GM21367 (cell line): ENCODE measurements around the gene TSN.
"Not testable (repeated sequence)": the region's sequence is repeated elsewhere in the genome, so short reads cannot be mapped to it uniquely, and the experiment has no call there.

Source experiments
- ATAC-seq: cut with Tn5 transposase; IDR thresholded peaks from one replicate; pipeline ENCODE4 v1.9.1; 2021; ENCODE audit not compliant: unreplicated experiment

Gene TSN

GRCh38 chr2:121755237-121756111, at the start of gene TSN:
TSN (plus strand) TSS chr2:121755651; CDS start chr2:121755780, 129 bp downstream.
- ATAC-seq: peak; percentile 100

DNA sequence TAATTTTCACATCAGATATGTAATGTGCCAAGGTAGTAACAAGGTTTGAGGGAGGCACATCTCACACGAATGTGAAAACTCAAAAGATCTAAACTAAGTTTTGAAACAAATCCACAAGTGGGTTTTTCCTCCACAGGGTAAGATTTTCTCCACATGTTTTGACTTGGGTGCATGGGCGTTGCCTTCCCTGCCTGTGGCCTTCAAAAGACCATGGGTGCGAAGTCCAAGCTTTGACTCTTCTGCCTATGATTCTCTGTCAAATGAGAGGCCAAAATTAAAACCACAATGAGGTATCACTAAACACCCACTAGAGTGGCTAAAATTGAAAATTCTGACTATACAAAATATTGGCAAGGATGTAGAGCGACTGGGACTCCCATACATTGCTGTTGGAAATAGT, 49.5 kb upstream of the TSN start:
- no peak for ATAC-seq

DNA sequence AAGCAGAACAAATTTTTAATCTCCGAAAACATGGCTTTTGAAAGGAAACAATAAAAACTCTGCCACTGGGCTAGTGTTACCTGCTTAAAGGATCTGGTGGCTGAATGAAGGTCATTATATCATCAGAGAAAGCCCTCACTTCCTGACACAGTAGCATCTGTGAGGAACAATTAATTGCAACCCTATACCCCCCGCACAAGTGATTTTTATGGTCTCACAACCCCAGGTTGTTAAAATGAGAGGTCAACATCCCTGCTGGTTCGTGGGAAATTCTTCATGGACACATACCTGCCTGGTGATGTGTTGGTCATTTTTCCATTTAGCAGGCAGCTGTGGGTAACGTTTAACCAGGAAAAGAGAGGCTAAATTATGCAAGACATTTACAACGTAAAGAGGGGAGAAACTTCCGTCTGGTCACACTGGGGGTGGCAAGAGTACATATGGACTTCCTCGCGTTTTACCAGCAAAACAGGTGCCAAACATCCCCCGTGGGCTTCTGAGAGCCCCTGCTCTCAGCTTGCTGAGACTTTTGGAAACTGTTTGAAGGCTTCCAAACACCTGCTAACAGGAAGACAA, 48.0 kb upstream of the TSN start:
- ATAC-seq: no peak

- ATAC-seq: no peak
Measured at GRCh38 chr2:121707920-121708361, 47.5 kb upstream of the TSN start.

GRCh38 chr2:121709776-121710469, 45.5 kb upstream of the TSN start:
- no peak for ATAC-seq

DNA sequence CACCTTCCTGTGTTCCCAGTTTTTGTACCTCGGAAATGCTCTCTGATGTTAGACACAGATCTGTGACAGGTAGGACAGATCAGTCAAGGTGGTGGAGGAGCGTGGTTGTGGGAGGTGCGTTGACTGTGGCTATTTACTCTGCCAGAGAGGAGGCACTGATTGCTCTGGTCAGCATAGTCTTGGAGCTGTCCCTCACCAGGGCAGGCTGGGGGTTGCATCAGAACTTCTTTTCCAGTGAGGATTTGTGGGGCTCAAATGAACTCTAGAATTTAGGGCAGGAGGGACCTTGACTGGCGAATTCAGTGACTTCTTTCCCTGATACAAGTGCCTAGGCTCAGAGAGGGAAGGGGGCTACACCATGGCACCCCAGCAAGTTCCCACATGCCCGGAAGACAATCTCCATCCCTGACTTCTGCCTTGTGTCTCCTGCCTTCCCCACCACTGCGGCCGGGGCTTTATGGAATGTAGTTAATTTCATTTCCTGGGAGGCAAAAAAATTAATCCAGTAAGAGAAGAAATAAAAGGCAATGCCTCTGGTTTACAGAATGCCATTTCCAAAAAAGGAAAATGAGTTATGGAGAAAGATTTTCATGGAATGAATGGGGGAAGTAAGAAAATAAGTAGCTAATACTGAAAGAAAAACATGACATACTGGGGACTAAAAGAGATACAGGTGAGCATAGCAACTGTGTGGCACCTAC, 44.8 kb upstream of the TSN start:
- no peak for ATAC-seq

- ATAC-seq: not testable (repeated sequence)
Measured at GRCh38 chr2:121711481-121711880, 44.0 kb upstream of the TSN start.

- no peak for ATAC-seq
Measured at GRCh38 chr2:121716126-121716525, 39.3 kb upstream of the TSN start.

DNA sequence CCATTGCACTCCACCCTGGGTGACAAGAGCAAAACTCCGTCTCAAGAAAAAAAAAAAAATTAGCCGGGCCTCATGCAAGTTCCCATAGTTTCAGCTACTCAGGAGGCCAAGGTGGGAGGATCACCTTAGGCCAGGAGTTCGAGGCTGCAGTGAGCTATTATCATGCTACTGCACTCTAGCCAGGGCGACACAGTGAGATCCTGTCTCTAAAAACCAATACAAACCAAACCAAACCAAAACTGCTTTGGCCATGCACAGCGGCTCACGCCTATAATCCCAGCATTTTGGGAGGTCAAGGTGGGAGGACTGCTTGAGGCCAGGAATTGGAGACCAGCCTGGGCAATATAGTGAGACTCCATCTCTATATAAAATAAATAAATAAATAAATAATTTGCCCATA, 37.9 kb upstream of the TSN start:
- ATAC-seq: no peak

DNA sequence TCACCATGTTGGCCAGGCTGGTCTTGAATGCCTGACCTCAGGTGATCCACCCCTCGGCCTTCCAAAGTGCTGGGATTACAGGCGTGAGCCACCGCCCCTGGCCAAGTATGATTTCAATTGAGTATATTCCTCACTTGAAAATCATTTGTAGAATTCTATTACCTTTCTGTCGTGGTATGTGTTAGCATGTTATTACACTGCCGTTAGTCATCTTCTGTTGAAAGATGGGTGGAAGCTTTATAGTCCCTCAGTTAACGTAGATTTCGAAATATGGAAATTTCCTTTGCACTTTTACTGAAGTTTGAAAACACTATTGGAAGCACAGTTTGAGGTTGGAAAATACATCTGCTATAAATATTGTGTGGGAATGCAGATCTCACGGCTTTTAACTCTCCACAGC, 33.5 kb upstream of the TSN start:
- no peak for ATAC-seq

- ATAC-seq: no peak
Measured at GRCh38 chr2:121722479-121722878, 33.0 kb upstream of the TSN start.

DNA sequence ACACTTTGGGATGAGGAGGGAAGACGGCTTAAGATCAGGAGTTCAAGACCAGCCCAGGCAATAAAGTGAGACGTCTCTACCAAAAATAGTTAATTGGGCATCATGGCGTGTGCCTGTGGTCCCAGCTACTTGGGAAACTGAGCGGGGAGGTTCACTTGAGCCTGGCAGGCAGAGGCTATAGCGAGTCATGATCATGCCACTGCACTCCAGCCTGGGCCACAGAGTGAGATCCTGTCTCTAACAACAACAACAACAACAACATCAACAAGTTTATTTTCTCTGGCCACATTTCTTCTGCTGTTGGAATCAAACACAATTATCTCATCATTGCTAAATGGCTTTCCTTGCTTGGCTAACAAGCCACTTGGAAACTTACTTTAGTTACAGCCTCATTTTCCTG, 32.1 kb upstream of the TSN start:
- ATAC-seq: no peak

DNA sequence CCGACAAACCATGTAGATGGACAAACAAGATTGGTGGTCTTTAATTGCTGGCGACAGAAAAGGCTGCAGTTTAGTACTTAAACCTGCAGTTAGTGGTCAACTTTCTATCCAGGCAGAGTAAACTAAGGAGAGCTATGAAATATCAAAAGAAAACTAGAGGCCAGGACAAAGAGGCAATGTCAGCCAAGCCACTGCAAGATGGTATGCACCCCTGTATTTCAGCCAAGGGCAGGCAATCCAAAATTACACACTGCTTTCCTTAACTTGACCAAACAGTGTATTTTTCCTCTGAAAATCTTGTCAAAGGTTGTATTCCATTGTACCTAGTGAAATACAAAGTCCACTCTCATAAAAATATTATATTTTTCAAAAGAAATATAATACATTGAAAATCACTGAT, 28.1 kb upstream of the TSN start:
- no peak for ATAC-seq

DNA sequence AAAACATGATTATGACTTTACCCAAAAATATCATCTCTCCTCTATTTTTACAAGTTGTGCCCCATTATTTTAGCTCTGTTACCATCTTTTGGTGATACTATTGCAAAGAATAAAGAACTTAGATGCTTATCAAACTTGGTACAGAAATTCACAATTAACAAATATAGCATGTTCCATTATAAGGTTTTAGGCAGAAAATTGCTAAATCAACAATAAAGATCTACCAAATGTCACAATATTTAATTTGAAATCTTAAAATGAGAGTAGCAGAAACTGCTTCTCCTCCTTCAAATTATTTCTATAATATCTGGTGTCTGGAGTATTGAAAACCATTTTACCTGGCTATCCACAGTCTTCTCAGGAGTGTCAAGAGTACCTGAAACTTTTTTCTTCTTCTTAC, 27.5 kb upstream of the TSN start:
- no peak for ATAC-seq

- ATAC-seq: no peak
Measured at GRCh38 chr2:121731366-121731765, 24.1 kb upstream of the TSN start.

DNA sequence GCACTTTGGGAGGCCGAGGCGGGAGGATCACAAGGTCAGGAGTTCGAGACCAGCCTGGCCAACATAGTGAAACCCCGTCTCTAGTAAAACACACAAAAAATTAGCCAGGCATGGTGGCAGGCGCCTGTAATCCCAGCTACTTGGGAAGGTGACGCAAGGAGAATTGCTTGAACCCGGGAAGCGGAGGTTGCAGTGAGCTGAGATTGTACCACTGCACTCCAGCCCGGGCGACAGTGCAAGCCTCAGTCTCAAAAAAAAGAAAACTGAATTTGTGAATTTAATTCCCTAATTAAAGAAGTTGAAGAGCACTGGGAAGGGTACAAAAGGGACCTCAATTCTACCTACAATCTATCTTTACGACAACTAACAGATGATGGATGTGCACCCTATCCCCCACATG, 20.9 kb upstream of the TSN start:
- not testable (repeated sequence) for ATAC-seq

DNA sequence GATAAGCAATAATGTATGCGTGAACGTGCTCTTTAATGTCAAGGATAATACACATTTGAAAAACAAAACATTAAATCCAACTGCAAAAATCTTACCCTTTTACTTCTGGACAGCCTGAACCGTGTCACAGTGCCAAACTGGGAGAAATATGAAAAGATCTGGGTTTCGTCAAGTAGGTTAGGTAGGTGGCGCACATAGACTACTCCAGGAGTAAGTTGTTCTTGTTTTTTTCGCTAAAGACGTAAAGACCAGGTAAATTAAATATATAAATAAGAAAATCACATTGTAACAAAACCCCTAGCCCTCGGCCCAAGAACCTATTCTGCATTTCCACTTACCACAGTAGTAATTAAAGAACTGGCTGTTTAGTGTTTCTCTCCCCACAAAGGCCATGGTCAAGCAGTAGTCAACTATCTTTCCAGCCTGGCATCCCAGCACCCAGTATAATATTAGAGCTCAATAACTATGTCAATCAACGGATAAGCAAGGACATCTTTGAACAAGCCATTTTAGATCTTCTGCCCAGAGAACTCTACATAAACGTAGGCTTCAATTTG, 19.9 kb upstream of the TSN start:
- no peak for ATAC-seq

DNA sequence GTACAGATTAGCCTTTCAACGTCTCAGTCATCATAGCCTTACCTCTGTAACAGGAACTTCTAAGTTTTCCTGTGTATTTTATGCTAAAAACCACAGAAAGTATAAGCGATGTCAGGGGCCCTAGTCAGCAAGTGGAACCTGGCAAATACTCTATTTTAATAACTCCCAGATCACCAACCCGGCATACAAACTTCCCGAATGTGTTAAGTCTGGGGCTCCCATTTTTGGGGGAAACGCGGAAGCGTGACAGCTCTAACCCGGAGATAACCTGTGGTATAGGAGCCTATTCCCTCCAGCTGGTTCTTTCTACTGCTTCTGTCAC, 19.4 kb upstream of the TSN start:
- no peak for ATAC-seq

DNA sequence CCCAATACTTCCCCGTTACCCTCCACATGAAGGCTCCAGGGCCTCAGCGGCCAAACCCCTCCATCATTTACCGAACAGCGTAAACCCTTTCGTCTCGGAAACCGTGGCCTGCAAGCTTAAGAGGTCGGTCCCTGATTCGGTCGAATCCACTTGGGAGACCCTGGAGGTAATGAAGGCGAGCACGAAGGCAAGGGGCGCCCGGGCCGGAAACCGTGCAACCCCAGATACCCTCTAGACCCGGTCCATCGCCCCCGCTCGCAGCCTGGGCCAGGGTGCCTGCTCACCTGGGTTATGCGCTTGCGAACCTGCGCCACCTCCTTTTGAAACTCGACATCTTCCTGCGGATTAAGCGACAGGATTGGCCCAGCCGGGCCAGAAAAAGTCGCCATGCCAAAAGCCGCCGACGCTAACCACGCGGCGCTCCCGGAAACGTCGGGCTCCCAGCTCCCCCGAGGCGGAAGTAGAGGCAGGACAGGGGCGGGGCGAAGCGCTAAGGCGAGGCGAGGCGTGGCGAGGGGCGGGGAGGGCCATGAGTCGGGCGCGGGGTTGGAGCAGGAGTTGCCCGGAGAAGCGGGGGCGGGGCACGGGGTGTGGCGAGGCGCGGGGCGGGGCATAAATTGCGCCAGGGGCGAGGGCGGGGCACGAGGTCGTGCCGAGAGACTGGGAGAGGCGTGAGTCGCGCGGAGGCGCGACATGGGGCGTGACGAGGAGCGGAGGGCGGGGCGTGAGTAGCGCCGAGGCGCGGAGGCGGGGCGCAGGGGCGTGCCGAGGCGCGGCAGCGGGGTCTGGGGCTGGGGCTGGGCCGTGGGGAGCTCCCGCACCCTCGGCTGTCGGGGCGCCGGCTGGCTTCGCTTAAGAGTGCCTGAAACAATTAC, 18.8 kb upstream of the TSN start, which contains the start of gene NIFK:
Gene NIFK, minus strand, starts transcription at position 414 of the 875 bp plus-strand sequence. Its CDS starts 25 bp downstream, at position 389.
- ATAC-seq: peak; percentile 83

GRCh38 chr2:121740973-121741372, 14.5 kb upstream of the TSN start:
- no peak for ATAC-seq
